ENCODE results near the gene TIAM2.
"Not testable (repeated sequence)": the region's sequence is repeated elsewhere in the genome, so short reads cannot be mapped to it uniquely, and the experiment has no call there.

Gene TIAM2

GRCh38 chr6:155222506-155222905, 227.4 kb downstream of the TIAM2 start:
- no peaks in the 10 kb centered on the region for H3K27me3 ChIP-seq (ENCODE audit: insufficient read depth, low read depth, severe bottlenecking)
- H3K9me3 ChIP-seq (ENCODE audit: severe bottlenecking): no peaks in the 10 kb centered on the region
- H3K4me3 ChIP-seq (ENCODE audit: low read depth, low read length): no peak overlapping the region
- DNase-seq: no peak
- no peak for TF ChIP-seq CTCF (IDR thresholded peaks at IDR 0.05; ENCODE audit: low read depth, low read length)
- no peak overlapping the region for H3K27ac ChIP-seq
- H3K36me3 ChIP-seq: peaks cover 39% of the 10 kb centered on the region

GRCh38 chr6:155223646-155224451, 228.7 kb downstream of the TIAM2 start:
- Histone ChIP-seq H3K9me3 (ENCODE audit: severe bottlenecking) (no peaks in the 10 kb centered on the region), H3K4me3 (ENCODE audit: low read depth, low read length) (no peak overlapping the region), H3K36me3 (peaks cover 29% of the 10 kb centered on the region), H3K27ac (no peak overlapping the region), H3K27me3 (ENCODE audit: insufficient read depth, low read depth, severe bottlenecking) (no peaks in the 10 kb centered on the region)
- TF ChIP-seq CTCF (IDR thresholded peaks at IDR 0.05; ENCODE audit: low read depth, low read length): no peak
- no peak for DNase-seq

- no peak overlapping the region for H3K4me3 ChIP-seq (ENCODE audit: low read depth, low read length)
- no peak for TF ChIP-seq CTCF (IDR thresholded peaks at IDR 0.05; ENCODE audit: low read depth, low read length)
- no peak overlapping the region for H3K27ac ChIP-seq
- no peak for DNase-seq
- H3K27me3 ChIP-seq (ENCODE audit: insufficient read depth, low read depth, severe bottlenecking): no peaks in the 10 kb centered on the region
- H3K9me3 ChIP-seq (ENCODE audit: severe bottlenecking): no peaks in the 10 kb centered on the region
- peaks cover 30% of the 10 kb centered on the region for H3K36me3 ChIP-seq
Measured at GRCh38 chr6:155224618-155225017, 229.5 kb downstream of the TIAM2 start.

- Histone ChIP-seq H3K9me3 (ENCODE audit: severe bottlenecking) (no peaks in the 10 kb centered on the region), H3K27ac (no peak overlapping the region), H3K27me3 (ENCODE audit: insufficient read depth, low read depth, severe bottlenecking) (no peaks in the 10 kb centered on the region), H3K36me3 (peaks cover 26% of the 10 kb centered on the region), H3K4me3 (ENCODE audit: low read depth, low read length) (no peak overlapping the region)
- DNase-seq: no peak
- no peak for TF ChIP-seq CTCF (IDR thresholded peaks at IDR 0.05; ENCODE audit: low read depth, low read length)
Measured at GRCh38 chr6:155227046-155227445, 231.9 kb downstream of the TIAM2 start.

- Histone ChIP-seq H3K36me3 (peaks cover 31% of the 10 kb centered on the region), H3K9me3 (ENCODE audit: severe bottlenecking) (no peaks in the 10 kb centered on the region), H3K27ac (no peak overlapping the region), H3K4me3 (ENCODE audit: low read depth, low read length) (no peak overlapping the region), H3K27me3 (ENCODE audit: insufficient read depth, low read depth, severe bottlenecking) (no peaks in the 10 kb centered on the region)
- no peak for DNase-seq
- TF ChIP-seq CTCF (IDR thresholded peaks at IDR 0.05; ENCODE audit: low read depth, low read length): no peak
Measured at GRCh38 chr6:155228546-155229166, 233.5 kb downstream of the TIAM2 start.

GRCh38 chr6:155230975-155231374, 235.9 kb downstream of the TIAM2 start:
- DNase-seq; H3K4me3 ChIP-seq (ENCODE audit: low read depth, low read length); H3K27ac ChIP-seq; H3K27me3 ChIP-seq (ENCODE audit: insufficient read depth, low read depth, severe bottlenecking); H3K9me3 ChIP-seq (ENCODE audit: severe bottlenecking): not testable (repeated sequence)
- H3K36me3 ChIP-seq: peaks cover 21% of the 10 kb centered on the region

Data from WERI-Rb-1 (cell line).